Adrenal gland (tissue), 5 donors: Measurements from ENCODE around the gene POLR2A.

Source experiments
- POLR2A ChIP-seq, 2 donors: fragments of 450-650 bp; IDR thresholded peaks; one replicate each; pipeline ENCODE4 v1.6.1; 2017; ENCODE audit warnings: antibody characterized with exemption in 2 of 2, mild to moderate bottlenecking in 2 of 2, moderate library complexity in 1 of 2
- TF ChIP-seq, protein P1 (sequence below), 6 experiments: fragments of 450-650 bp in 4 of 6; fragments of 200-600 bp in 2 of 6; sonication (generic) in 1 of 6; IDR thresholded peaks; 1 replicate in 5 of 6; 2 replicates in 1 of 6; pipeline versions ENCODE4 v1.5.1 to v1.8.0; 2016 to 2021; ENCODE audit warnings: antibody characterized with exemption in 6 of 6, mild to moderate bottlenecking in 2 of 6, moderate library complexity in 1 of 6
- donor health status: DM: no; HTN: no; CAD: no.

- TF ChIP-seq, protein P1, sequence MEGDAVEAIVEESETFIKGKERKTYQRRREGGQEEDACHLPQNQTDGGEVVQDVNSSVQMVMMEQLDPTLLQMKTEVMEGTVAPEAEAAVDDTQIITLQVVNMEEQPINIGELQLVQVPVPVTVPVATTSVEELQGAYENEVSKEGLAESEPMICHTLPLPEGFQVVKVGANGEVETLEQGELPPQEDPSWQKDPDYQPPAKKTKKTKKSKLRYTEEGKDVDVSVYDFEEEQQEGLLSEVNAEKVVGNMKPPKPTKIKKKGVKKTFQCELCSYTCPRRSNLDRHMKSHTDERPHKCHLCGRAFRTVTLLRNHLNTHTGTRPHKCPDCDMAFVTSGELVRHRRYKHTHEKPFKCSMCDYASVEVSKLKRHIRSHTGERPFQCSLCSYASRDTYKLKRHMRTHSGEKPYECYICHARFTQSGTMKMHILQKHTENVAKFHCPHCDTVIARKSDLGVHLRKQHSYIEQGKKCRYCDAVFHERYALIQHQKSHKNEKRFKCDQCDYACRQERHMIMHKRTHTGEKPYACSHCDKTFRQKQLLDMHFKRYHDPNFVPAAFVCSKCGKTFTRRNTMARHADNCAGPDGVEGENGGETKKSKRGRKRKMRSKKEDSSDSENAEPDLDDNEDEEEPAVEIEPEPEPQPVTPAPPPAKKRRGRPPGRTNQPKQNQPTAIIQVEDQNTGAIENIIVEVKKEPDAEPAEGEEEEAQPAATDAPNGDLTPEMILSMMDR (IDR thresholded peaks at IDR 0.05) = no peak
- TF ChIP-seq POLR2A (IDR thresholded peaks at IDR 0.05) = no peak
These were observed 29.8 kb downstream of the POLR2A start for GRCh38 chr17:7513850-7514419.
